GM21723 (cell line): ENCODE measurements around the gene PLEKHG4.
A peak's percentile ranks its signal among the peaks of the same experiment; 100 is the strongest.

ENCODE experiments used
- ATAC-seq: cut with Tn5 transposase; IDR thresholded peaks from one replicate; pipeline ENCODE4 v1.9.1; 2021; ENCODE audit warnings: mild to moderate bottlenecking, moderate library complexity; ENCODE audit not compliant: unreplicated experiment

Gene PLEKHG4

GRCh38 chr16:67244387-67245185 lies 34.7 kb upstream of the PLEKHG4 start:
- peak; percentile 56 for ATAC-seq

- no peak for ATAC-seq
Observed at GRCh38 chr16:67245186-67245585, 34.1 kb upstream of the PLEKHG4 start.

- ATAC-seq: no peak
Observed at GRCh38 chr16:67245674-67246080, 33.7 kb upstream of the PLEKHG4 start.

- ATAC-seq: peak; percentile 29
Observed at GRCh38 chr16:67246081-67246755, 33.1 kb upstream of the PLEKHG4 start.

GRCh38 chr16:67246756-67247191 lies 32.6 kb upstream of the PLEKHG4 start:
- ATAC-seq: peak; percentile 21

- ATAC-seq: peak; percentile 40
Observed at GRCh38 chr16:67247192-67248072, 31.9 kb upstream of the PLEKHG4 start, which contains the start of gene FHOD1. TSS of gene FHOD1 (minus strand) at chr16:67247481. CDS start at chr16:67247410, 71 bp downstream.

GRCh38 chr16:67248073-67248400 lies 31.3 kb upstream of the PLEKHG4 start:
- no peak for ATAC-seq

GRCh38 chr16:67248401-67249177 lies 30.7 kb upstream of the PLEKHG4 start, which contains the start of gene SLC9A5:
TSS of gene SLC9A5 (plus strand) at chr16:67248979. CDS start at chr16:67249015, 36 bp downstream.
- no peak for ATAC-seq

GRCh38 chr16:67249178-67250044 lies 29.9 kb upstream of the PLEKHG4 start:
- ATAC-seq: no peak

GRCh38 chr16:67250045-67250327 lies 29.3 kb upstream of the PLEKHG4 start:
- ATAC-seq: no peak

GRCh38 chr16:67252609-67253497 lies 26.5 kb upstream of the PLEKHG4 start:
- no peak for ATAC-seq

- ATAC-seq: no peak
Observed at GRCh38 chr16:67254801-67255552, 24.4 kb upstream of the PLEKHG4 start.

GRCh38 chr16:67255553-67256221 lies 23.6 kb upstream of the PLEKHG4 start:
- no peak for ATAC-seq

- ATAC-seq: no peak
Observed at GRCh38 chr16:67256701-67257230, 22.6 kb upstream of the PLEKHG4 start.

- ATAC-seq: no peak
Observed at GRCh38 chr16:67257486-67258160, 21.7 kb upstream of the PLEKHG4 start.

- ATAC-seq: no peak
Observed at GRCh38 chr16:67258161-67258835, 21.0 kb upstream of the PLEKHG4 start.
